SU-DHL-6 (cell line): Measurements from ENCODE around the gene TKFC.

Source experiments
- H2AFZ ChIP-seq: fragments of 200-600 bp; sonication (generic); 2 replicates; pipeline ENCODE4 v1.6.1; 2014; ENCODE audit warnings: low read depth, mild to moderate bottlenecking, moderate library complexity, mixed read lengths, antibody characterized with exemption, low read length; ENCODE audit not compliant: severe bottlenecking
- H3F3A ChIP-seq: fragments of 200-600 bp; shearing (Covaris generic); 2 replicates; pipeline ENCODE4 v1.6.0; 2016; ENCODE audit warnings: antibody characterized with exemption, mild to moderate bottlenecking; ENCODE audit not compliant: insufficient read depth
- H3K27ac ChIP-seq: fragments of 200-600 bp; sonication (generic); 2 replicates; pipeline ENCODE4 v1.5.1; 2016; ENCODE audit warnings: low read depth, mild to moderate bottlenecking, low read length, moderate library complexity, mixed read lengths
- H3K27me3 ChIP-seq: fragments of 200-600 bp; sonication (generic), shearing (Covaris generic); 2 replicates; pipeline ENCODE4 v1.6.0; 2014; ENCODE audit warnings: mild to moderate bottlenecking, low read length
- H3K36me3 ChIP-seq: fragments of 200-600 bp; sonication (generic); 2 replicates; pipeline ENCODE4 v1.6.1; 2014; ENCODE audit warnings: mild to moderate bottlenecking, low read length, mixed read lengths
- H3K4me2 ChIP-seq: fragments of 300-600, 200-600 bp; shearing (Covaris generic), sonication (generic); 2 replicates; pipeline ENCODE4 v1.6.0; 2014; ENCODE audit warnings: low read length, low read depth, mild to moderate bottlenecking; ENCODE audit not compliant: poor library complexity, severe bottlenecking
- H3K4me3 ChIP-seq: fragments of 200-600 bp; sonication (generic); 2 replicates; pipeline ENCODE4 v1.5.1; 2014; ENCODE audit warnings: antibody characterized with exemption, low read length, mild to moderate bottlenecking, mixed read lengths; ENCODE audit not compliant: insufficient read depth, poor library complexity, severe bottlenecking
- H3K79me2 ChIP-seq: fragments of 200-600 bp; sonication (generic); 2 replicates; pipeline ENCODE4 v1.6.1; 2014; ENCODE audit warnings: mild to moderate bottlenecking, low read length, moderate library complexity; ENCODE audit not compliant: insufficient read depth
- H3K9ac ChIP-seq: fragments of 200-600 bp; sonication (generic); 2 replicates; pipeline ENCODE4 v1.7.0; 2014; ENCODE audit warnings: mild to moderate bottlenecking, low read length
- H3K9me2 ChIP-seq: fragments of 200-600 bp; sonication (generic); replicated peaks from 2 replicates; pipeline ENCODE4 v1.6.1; 2014; ENCODE audit warnings: low read length; ENCODE audit not compliant: insufficient read depth
- H3K9me3 ChIP-seq: fragments of 200-600 bp; sonication (generic); 2 replicates; pipeline ENCODE4 v1.6.1; 2014; ENCODE audit warnings: low read length, mixed read lengths; ENCODE audit not compliant: insufficient read depth
- H4K20me1 ChIP-seq: fragments of 200-600 bp; sonication (generic); 2 replicates; pipeline ENCODE4 v1.6.1; 2014; ENCODE audit warnings: low read depth, mild to moderate bottlenecking, antibody characterized with exemption, low read length, moderate library complexity, mixed read lengths
- EZH2phosphoT487 ChIP-seq: fragments of 200-600 bp; sonication (generic), shearing (Covaris generic); conservative IDR thresholded peaks from 2 replicates; pipeline ENCODE4 v1.6.1; 2018; ENCODE audit warnings: mild to moderate bottlenecking, antibody characterized with exemption, low read length, moderate library complexity, mixed read lengths
- TF ChIP-seq, protein P1 (sequence below): fragments of 200-600 bp; sonication (generic); IDR thresholded peaks from one replicate; pipeline ENCODE4 v1.5.1; 2017; ENCODE audit warnings: antibody characterized with exemption, mild to moderate bottlenecking, low read length, moderate library complexity; ENCODE audit not compliant: insufficient read depth, poor library complexity, severe bottlenecking

Gene TKFC

DNA sequence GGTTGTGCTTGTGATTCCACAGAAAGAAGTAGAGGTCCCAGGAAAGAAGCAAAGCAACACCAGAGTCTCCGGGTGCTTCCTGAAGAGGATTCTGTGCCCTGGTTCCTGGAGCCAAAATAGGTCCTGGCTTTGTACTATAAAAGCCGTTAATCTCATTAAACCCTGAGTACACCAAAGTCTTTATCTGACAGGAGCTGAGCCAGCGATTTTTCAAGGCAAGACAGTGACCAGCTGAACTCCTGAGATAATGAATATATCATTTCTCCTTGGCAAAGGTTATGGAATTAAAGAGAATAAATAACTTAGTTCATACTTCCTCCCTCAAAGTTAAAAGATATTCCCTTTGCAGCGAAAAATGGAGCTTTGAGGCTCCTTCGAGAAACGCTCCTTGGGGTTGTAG lies 34.4 kb downstream of the TKFC start:
- Histone ChIP-seq H3K27me3 (no peaks in the 10 kb centered on the region), H3K4me3 (no peak overlapping the region), H3K9ac (no peak overlapping the region), H3K79me2 (peaks cover 28% of the 10 kb centered on the region), H3K9me3 (peaks cover 7% of the 10 kb centered on the region; the same call in 1 of the 2 replicates), H3K4me2 (no peak overlapping the region), H2AFZ (no peak overlapping the region), H3K9me2 (no peaks in the 10 kb centered on the region), H3K36me3 (peaks cover 40% of the 10 kb centered on the region), H4K20me1 (no peaks in the 10 kb centered on the region), H3F3A (peaks cover 4% of the 10 kb centered on the region; the same call in 1 of the 2 replicates), H3K27ac (no peak overlapping the region)
- TF ChIP-seq, protein P1, sequence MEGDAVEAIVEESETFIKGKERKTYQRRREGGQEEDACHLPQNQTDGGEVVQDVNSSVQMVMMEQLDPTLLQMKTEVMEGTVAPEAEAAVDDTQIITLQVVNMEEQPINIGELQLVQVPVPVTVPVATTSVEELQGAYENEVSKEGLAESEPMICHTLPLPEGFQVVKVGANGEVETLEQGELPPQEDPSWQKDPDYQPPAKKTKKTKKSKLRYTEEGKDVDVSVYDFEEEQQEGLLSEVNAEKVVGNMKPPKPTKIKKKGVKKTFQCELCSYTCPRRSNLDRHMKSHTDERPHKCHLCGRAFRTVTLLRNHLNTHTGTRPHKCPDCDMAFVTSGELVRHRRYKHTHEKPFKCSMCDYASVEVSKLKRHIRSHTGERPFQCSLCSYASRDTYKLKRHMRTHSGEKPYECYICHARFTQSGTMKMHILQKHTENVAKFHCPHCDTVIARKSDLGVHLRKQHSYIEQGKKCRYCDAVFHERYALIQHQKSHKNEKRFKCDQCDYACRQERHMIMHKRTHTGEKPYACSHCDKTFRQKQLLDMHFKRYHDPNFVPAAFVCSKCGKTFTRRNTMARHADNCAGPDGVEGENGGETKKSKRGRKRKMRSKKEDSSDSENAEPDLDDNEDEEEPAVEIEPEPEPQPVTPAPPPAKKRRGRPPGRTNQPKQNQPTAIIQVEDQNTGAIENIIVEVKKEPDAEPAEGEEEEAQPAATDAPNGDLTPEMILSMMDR, result no peak
- no peak for TF ChIP-seq EZH2phosphoT487

DNA sequence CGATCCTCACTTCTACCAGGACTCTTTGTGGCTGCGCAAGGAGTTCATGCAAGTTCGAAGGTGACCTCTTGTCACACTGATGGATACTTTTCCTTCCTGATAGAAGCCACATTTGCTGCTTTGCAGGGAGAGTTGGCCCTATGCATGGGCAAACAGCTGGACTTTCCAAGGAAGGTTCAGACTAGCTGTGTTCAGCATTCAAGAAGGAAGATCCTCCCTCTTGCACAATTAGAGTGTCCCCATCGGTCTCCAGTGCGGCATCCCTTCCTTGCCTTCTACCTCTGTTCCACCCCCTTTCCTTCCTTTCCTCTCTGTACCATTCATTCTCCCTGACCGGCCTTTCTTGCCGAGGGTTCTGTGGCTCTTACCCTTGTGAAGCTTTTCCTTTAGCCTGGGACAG lies 35.6 kb downstream of the TKFC start:
- Histone ChIP-seq H3F3A (peaks cover 9% of the 10 kb centered on the region), H3K9me3 (peaks cover 13% of the 10 kb centered on the region; the same call in 1 of the 2 replicates), H3K9ac (no peak overlapping the region), H3K27me3 (no peaks in the 10 kb centered on the region), H3K4me2 (no peak overlapping the region), H3K27ac (no peak overlapping the region), H2AFZ (no peak overlapping the region), H3K36me3 (peaks cover 50% of the 10 kb centered on the region), H3K79me2 (peaks cover 16% of the 10 kb centered on the region), H4K20me1 (no peaks in the 10 kb centered on the region), H3K9me2 (no peaks in the 10 kb centered on the region), H3K4me3 (no peak overlapping the region)
- TF ChIP-seq, protein P1, result no peak
- no peak for TF ChIP-seq EZH2phosphoT487

DNA sequence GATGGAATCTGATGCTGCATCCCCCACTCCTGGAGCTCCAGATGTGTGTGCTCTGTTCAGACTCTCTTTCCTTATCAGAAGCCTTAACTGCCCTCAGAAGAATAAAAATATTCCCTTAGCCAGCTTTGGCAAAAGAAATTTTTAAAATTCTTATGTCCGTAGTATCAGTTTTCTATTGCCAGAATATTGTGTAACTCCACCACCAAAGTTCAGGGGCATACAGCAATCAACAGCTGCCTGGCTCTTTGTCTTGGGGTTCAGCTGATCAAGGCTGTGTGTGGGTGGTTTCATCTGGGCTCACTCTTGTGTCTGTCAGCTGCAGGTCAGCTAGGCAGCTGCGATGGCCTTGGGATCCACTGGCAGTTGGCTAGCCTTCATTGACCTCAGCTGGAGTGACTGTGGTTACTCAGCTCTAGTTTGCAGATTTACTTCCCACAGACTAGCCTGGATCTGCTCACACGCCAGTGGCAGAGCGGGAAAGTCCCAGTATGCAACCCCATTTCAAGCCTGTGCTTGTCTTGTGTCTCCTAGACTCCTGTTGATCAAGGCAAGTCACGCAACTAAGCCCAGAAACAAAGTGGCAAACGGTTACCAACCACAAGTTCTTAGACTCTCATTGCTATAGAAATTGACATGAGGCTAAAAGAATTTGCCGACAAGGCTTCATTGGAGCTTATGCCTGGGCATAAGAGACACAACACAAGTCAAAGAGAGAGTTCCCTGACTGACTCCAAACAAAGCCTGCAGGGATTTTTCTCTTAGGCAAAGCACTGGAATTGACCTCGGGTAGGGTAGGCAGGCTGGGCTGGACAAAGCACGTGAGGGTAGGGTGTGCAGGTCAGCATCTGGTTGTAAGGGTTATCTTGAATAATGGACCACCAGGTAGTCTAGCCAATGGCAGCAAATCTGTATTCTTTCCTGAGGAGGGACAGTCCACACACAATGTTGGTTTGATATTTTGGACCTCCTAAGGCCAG lies 36.6 kb downstream of the TKFC start:
- H3K9ac ChIP-seq, result no peak overlapping the region
- H2AFZ ChIP-seq, result no peak overlapping the region
- H3K4me3 ChIP-seq, result no peak overlapping the region
- H3K27ac ChIP-seq, result no peak overlapping the region
- H3K9me2 ChIP-seq, result no peaks in the 10 kb centered on the region
- peaks cover 57% of the 10 kb centered on the region for H3K36me3 ChIP-seq
- peaks cover 19% of the 10 kb centered on the region; the same call in 1 of the 2 replicates for H3K9me3 ChIP-seq
- no peaks in the 10 kb centered on the region for H3K27me3 ChIP-seq
- TF ChIP-seq, protein P1, result no peak
- no peak for TF ChIP-seq EZH2phosphoT487
- no peak overlapping the region for H3K4me2 ChIP-seq
- H3K79me2 ChIP-seq, result 0 out of 2 replicates have a peak, but pooled peaks cover 6% of the 10 kb centered on the region
- H4K20me1 ChIP-seq, result no peaks in the 10 kb centered on the region
- peaks cover 9% of the 10 kb centered on the region for H3F3A ChIP-seq
